ENCODE data around the gene CCL3.
"Not testable (repeated sequence)": the region's sequence is repeated elsewhere in the genome, so short reads cannot be mapped to it uniquely, and the experiment has no call there.

CCL3 gene

DNA sequence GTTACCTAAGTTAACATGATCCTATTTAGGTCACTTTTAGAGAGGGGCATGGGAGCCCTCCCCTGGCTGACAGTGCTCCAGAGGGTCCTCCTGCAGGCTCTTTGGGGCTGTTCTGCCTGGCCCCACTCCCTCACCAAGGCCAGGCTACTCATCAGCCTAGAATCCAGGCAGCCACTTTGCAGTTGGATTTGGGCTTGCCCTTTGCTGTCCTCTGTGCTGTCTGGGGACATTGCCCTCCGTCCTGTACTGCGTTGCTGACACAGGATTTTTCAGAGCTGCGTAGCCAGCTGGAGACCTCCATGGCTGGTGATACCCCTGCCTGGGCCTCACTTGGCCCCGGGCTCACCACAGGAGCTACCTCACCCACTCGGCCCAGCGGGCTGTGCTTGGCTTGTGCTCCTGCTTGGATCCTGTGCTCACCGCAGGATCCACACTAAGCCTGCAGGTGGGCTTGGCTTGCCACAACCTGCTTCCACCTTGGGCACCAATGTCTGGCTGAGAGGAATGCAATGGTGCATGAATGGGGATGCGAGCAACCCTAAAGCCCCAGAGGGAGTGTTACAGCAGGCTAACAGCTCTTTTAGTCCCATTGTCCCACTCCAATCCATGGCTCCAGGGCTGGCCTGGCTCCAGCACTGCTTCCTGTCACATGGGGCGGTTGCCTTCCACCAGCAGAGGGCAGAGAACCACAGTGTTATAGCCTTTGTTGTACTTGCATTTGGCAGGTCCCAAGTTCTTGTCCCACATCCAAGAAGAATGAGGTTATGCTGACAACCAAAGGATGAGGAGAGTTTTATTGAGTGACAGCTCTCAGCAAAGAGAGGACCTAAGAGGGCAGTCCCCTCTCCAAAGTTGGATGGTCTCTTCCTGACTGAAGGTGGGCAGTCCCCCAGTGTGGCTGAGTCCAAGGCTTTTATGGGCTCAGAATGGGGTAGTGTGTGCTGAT, 35.2 kb upstream of the CCL3 start:
- FAIRE-seq, result no peak
- DNase-seq (ENCODE audit: insufficient read length, low spot score), result no peak
- TF ChIP-seq, protein P1, sequence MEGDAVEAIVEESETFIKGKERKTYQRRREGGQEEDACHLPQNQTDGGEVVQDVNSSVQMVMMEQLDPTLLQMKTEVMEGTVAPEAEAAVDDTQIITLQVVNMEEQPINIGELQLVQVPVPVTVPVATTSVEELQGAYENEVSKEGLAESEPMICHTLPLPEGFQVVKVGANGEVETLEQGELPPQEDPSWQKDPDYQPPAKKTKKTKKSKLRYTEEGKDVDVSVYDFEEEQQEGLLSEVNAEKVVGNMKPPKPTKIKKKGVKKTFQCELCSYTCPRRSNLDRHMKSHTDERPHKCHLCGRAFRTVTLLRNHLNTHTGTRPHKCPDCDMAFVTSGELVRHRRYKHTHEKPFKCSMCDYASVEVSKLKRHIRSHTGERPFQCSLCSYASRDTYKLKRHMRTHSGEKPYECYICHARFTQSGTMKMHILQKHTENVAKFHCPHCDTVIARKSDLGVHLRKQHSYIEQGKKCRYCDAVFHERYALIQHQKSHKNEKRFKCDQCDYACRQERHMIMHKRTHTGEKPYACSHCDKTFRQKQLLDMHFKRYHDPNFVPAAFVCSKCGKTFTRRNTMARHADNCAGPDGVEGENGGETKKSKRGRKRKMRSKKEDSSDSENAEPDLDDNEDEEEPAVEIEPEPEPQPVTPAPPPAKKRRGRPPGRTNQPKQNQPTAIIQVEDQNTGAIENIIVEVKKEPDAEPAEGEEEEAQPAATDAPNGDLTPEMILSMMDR (IDR thresholded peaks at IDR 0.05; ENCODE audit: insufficient read depth, missing control alignments), result no peak

DNA sequence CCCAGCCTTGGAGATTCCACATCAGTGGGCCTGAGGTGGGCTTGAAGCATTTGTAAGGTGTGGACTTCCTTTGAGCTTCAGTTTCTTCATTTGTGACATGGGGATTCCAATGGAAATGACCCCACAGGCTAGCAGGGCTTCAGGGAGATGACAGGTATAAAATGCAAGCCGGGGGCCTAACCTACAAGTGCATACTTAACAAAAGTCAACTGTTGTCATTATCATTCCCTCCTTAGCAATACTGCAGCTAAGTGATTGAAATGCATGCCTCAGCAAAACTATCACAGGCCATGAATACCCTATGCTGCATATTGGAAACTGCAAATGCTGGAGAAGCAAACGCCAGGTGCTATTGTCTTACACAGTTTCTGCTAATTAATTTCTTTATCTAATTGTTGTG, 33.5 kb upstream of the CCL3 start:
- FAIRE-seq, result no peak
- no peak for DNase-seq (ENCODE audit: insufficient read length, low spot score)

DNA sequence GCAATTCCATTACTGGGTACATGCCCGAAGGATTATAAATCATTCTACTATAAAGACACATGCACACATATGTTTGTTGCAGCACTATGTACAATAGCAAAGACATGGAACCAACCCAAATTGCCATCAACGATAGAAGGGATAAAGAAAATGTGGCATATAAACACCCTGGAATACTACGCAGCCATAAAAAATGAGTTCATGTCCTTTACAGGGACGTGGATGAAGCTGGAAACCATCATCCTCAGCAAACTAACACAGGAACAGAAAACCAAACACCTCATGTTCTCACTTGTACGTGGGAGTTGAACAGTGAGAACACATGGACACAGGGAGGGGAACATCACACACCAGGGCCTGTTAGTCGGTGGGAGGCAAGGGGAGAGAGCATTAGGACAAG, 31.2 kb upstream of the CCL3 start:
- not testable (repeated sequence) for DNase-seq (ENCODE audit: insufficient read length, low spot score); FAIRE-seq

More for the DNA sequence above, 33.5 kb upstream of the CCL3 start:
- TF ChIP-seq, protein P1 (IDR thresholded peaks at IDR 0.05; ENCODE audit: insufficient read depth, missing control alignments), result no peak

DNA sequence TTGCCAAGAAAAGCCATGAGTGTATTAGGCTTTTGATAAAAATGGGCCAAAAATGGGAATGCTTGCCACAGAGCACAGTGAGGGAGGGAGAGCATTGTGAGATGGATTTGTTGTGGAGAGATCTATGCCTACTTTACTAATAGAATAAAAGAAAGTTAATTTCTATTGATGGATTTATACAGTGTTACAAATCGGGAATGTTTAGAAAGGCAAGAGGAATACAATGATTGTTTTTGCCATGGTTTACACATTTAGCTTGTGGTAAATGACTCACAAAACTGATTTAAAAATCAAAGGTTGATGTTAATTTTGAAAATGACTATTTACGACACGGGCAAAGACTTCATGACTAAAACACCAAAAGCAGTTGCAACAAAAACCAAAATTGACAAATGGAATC, 30.3 kb upstream of the CCL3 start:
- no peak for FAIRE-seq
- no peak for DNase-seq (ENCODE audit: insufficient read length, low spot score)
- TF ChIP-seq, protein P1 (IDR thresholded peaks at IDR 0.05; ENCODE audit: insufficient read depth, missing control alignments), result no peak

DNA sequence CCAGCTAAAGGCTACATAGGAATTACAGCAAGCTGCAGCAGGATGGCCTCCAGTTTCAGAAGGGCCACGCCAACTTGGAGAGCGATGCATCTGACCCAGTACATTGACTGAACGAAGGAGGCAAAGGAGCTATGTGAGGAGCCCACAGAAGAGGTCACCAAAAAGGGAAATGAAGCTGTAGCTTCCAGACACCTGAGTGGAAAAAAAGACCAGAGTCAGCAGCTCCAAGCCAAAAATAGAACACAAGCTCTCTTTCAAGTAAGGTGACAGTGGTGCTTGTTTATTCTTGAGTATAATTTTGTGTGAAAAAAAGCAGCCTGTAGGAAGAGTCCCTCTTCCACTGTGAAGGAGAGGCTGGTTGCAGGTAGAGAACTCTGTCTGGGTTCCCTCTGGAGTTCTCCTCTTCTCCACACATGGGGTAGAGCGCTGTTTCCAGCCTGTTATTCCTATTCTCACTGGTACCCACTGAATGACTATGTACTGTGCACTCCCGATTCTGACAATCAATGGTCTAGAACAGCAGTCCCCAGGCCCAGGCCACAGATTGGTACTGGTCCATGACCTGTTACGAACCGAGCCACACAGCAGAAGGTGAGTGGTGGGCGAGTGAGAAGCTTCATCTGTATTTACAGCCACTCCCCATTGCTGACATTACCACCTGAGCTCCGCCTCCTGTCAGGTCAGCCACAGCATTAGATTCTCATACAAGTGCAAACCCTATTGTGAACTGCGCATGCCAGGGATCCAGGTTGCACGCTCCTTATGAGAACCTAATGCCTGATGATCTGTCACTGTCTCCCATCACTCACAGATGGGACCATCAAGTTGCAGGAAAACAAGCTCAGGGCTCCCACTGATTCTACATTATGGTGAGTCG, 28.8 kb upstream of the CCL3 start:
- FAIRE-seq (no peak), DNase-seq (ENCODE audit: insufficient read length, low spot score) (no peak)
- TF ChIP-seq, protein P1 (IDR thresholded peaks at IDR 0.05; ENCODE audit: insufficient read depth, missing control alignments), result no peak

DNA sequence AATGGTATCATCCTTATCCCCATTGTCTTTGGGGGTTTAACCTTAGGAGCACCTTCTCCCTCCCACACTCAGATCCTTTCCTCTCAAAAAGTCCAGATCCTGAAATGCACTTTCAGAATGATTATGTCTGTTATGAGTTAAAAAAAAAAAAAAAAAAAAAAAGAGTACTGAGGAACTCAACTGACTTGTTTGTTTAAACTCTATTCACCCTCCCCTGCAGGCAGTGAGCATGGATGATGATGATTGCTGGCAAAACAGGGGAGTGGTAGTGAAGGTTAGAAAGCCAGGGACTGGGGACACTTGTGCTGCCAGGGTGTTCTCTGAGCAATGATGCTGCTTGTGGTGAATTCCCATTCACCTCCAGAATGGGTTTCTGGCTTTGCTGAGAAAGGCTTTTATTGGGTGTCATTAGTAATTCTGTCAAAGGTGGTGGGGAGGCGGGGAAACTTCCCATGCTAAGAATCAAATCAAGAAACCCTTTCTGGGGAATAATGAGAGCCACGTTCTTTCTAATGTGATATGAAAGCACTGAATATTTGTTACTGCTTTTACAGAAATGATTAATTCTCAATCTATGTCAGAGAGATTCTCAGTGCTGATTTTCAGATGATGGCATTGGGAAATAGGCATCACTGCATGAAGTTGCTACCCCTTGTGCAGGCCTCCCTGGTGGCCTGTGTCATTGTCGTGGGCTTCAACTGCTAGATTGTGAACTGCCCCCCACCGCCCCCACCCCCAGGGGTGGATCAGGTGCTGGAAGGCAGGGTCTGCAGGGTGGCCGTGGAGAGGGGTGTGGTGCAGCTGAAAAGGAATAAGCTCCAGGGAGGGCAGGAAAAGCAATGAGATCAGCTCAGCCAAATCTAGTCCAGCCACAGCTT, 27.8 kb upstream of the CCL3 start:
- TF ChIP-seq, protein P1 (IDR thresholded peaks at IDR 0.05; ENCODE audit: insufficient read depth, missing control alignments), result no peak
- DNase-seq (ENCODE audit: insufficient read length, low spot score) (no peak), FAIRE-seq (no peak)

DNA sequence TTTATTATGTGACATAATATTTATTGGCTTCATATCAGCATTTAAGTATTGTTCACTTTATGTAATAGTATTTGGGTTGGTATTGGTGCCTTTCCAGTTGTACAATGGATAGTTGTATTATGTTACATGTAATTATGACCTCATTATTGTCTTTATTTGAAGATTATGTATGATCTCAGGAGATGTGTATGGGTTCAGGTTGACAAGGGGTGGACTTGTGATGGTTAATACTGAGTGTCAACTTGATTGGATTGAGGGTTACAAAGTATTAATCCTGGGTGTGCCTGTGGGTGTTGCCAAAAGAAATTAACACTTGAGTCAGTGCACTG, 25.7 kb upstream of the CCL3 start:
- not testable (repeated sequence) for DNase-seq (ENCODE audit: insufficient read length, low spot score); FAIRE-seq

DNA sequence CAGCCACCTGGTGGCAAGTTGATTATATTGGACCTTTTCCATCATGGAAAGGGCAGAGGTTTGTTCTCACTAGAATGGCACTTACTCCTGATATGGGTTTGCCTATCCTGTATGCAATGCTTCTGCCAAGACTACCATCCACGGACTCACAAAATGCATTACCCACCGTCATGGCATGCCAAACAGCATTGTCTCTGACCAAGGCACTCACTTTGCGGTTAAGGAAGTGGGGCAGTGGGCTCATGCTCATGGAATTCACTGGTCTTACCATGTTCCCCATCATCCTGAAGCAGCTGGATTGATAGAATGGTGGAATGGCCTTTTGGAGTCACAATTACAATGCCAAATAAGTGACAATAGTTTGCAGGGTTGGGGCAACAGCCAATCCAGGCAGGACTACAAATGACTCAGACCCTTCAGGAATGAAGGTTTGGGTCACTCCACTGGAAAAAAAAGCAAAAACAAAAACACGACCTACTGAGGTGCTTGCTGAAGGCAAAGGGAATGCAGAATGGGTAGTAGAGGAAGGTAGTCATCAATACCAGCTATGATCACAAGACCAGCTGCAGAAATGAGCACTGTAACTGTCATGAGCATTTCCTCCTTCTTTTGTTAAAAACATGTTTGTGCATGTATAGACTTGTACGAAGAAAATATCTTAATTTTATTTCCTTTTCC, 25.2 kb upstream of the CCL3 start:
- not testable (repeated sequence) for DNase-seq (ENCODE audit: insufficient read length, low spot score); FAIRE-seq

DNA sequence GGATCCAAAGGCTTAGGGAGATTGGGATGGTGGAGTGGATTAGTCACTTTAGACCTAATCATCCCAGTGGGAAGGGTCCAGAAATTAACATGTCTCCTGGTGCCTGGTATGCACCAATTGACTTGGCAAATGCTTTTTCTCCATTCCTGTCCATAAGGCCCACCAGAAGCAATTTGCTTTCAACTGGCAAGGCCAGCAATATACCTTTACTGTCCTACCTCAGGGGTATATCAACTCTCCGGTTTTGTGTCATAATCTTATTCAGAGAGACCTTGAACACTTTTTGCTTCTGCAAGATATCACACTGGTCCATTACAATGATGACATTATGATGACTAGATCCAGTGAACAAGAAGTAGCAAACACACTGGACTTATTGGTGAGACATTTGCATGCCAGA, 23.2 kb upstream of the CCL3 start:
- not testable (repeated sequence) for FAIRE-seq; DNase-seq (ENCODE audit: insufficient read length, low spot score)
